ENCODE results near the gene BRI3.

- TF ChIP-seq, protein P1, sequence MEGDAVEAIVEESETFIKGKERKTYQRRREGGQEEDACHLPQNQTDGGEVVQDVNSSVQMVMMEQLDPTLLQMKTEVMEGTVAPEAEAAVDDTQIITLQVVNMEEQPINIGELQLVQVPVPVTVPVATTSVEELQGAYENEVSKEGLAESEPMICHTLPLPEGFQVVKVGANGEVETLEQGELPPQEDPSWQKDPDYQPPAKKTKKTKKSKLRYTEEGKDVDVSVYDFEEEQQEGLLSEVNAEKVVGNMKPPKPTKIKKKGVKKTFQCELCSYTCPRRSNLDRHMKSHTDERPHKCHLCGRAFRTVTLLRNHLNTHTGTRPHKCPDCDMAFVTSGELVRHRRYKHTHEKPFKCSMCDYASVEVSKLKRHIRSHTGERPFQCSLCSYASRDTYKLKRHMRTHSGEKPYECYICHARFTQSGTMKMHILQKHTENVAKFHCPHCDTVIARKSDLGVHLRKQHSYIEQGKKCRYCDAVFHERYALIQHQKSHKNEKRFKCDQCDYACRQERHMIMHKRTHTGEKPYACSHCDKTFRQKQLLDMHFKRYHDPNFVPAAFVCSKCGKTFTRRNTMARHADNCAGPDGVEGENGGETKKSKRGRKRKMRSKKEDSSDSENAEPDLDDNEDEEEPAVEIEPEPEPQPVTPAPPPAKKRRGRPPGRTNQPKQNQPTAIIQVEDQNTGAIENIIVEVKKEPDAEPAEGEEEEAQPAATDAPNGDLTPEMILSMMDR (IDR thresholded peaks at IDR 0.05) = no peak
- no peak for TF ChIP-seq POLR2A (IDR thresholded peaks at IDR 0.05)
These were observed 43.4 kb upstream of the BRI3 start for GRCh38 chr7:98238076-98238475.
